Measurements from ENCODE around the gene TYW1B.
"Not testable (repeated sequence)": the region's sequence is repeated elsewhere in the genome, so short reads cannot be mapped to it uniquely, and the experiment has no call there.

Gene TYW1B

GRCh38 chr7:72691442-72691841, 136.6 kb downstream of the TYW1B start:
- not testable (repeated sequence) for DNase-seq

- not testable (repeated sequence) for DNase-seq
Measured at GRCh38 chr7:72690177-72690576, 137.8 kb downstream of the TYW1B start.

- not testable (repeated sequence) for DNase-seq
Measured at GRCh38 chr7:72689344-72689743, 138.7 kb downstream of the TYW1B start.

- not testable (repeated sequence) for DNase-seq
Measured at GRCh38 chr7:72681211-72681610, 146.8 kb downstream of the TYW1B start.

GRCh38 chr7:72676880-72677279, 151.1 kb downstream of the TYW1B start:
- DNase-seq, result not testable (repeated sequence)

- DNase-seq, result not testable (repeated sequence)
Measured at GRCh38 chr7:72676086-72676690, 151.8 kb downstream of the TYW1B start.

- not testable (repeated sequence) for DNase-seq
Measured at GRCh38 chr7:72675686-72676085, 152.3 kb downstream of the TYW1B start.

- no peak for DNase-seq
Measured at GRCh38 chr7:72674394-72674793, 153.6 kb downstream of the TYW1B start.

- not testable (repeated sequence) for DNase-seq
Measured at GRCh38 chr7:72670850-72671249, 157.2 kb downstream of the TYW1B start.

GRCh38 chr7:72668435-72668834, 159.6 kb downstream of the TYW1B start:
- not testable (repeated sequence) for DNase-seq

GRCh38 chr7:72667049-72667448, 161.0 kb downstream of the TYW1B start:
- not testable (repeated sequence) for DNase-seq

GRCh38 chr7:72648574-72648973, 179.4 kb downstream of the TYW1B start:
- not testable (repeated sequence) for DNase-seq

- not testable (repeated sequence) for DNase-seq
Measured at GRCh38 chr7:72643708-72644107, 184.3 kb downstream of the TYW1B start.

GRCh38 chr7:72641485-72642248, 186.3 kb downstream of the TYW1B start:
- DNase-seq, result not testable (repeated sequence)

- not testable (repeated sequence) for DNase-seq
Measured at GRCh38 chr7:72640740-72641139, 187.3 kb downstream of the TYW1B start.

GRCh38 chr7:72635273-72635908, 192.6 kb downstream of the TYW1B start:
- DNase-seq, result not testable (repeated sequence)

- DNase-seq, result not testable (repeated sequence)
Measured at GRCh38 chr7:72632765-72633292, 195.2 kb downstream of the TYW1B start.

GRCh38 chr7:72628375-72628774, 199.6 kb downstream of the TYW1B start:
- DNase-seq, result not testable (repeated sequence)

GRCh38 chr7:72626428-72627011, 201.5 kb downstream of the TYW1B start:
- not testable (repeated sequence) for DNase-seq

- not testable (repeated sequence) for DNase-seq
Measured at GRCh38 chr7:72625721-72626423, 202.1 kb downstream of the TYW1B start.

GRCh38 chr7:72622532-72622931, 205.5 kb downstream of the TYW1B start:
- DNase-seq, result no peak

GRCh38 chr7:72621761-72622187, 206.2 kb downstream of the TYW1B start:
- DNase-seq, result not testable (repeated sequence)

All from central memory CD4-positive, alpha-beta T cell (primary cell).